GM23338 (cell line): ENCODE data around the gene TAF13.

Experiments
- CREB1 ChIP-seq: fragments of 250-450 bp; sonication (Bioruptor Pico); IDR thresholded peaks from 2 replicates; pipeline ENCODE4 v1.5.0; 2020; ENCODE audit warnings: low read depth, mild to moderate bottlenecking, moderate library complexity
- EZH2 ChIP-seq: fragments of 200-600 bp; sonication (generic); IDR thresholded peaks from one replicate; pipeline ENCODE4 v1.8.0; 2017; ENCODE audit warnings: antibody characterized with exemption, mild to moderate bottlenecking, low read depth; ENCODE audit not compliant: unreplicated experiment
- EZH2phosphoT487 ChIP-seq: fragments of 200-600 bp; sonication (generic); IDR thresholded peaks from one replicate; pipeline ENCODE4 v1.8.1; 2018; ENCODE audit warnings: antibody characterized with exemption; ENCODE audit not compliant: unreplicated experiment
- POLR2AphosphoS5 ChIP-seq: IDR thresholded peaks from 2 replicates; pipeline ENCODE4 v1.6.1; 2016; ENCODE audit warnings: antibody characterized with exemption, low read depth
- TF ChIP-seq, protein P1 (sequence below), 2 experiments: fragments of 200-600 bp in 1 of 2; sonication (generic) in 1 of 2; conservative IDR thresholded peaks; 2 replicates each; pipeline versions ENCODE4 v1.5.1 to v1.6.1; 2016 to 2017; ENCODE audit warnings: antibody characterized with exemption in 2 of 2, low read depth in 2 of 2, mild to moderate bottlenecking in 2 of 2, moderate library complexity in 1 of 2
- TF ChIP-seq, protein P2 (sequence below): IDR thresholded peaks from 2 replicates; pipeline ENCODE4 v1.6.1; 2016; ENCODE audit warnings: antibody characterized with exemption
- TF ChIP-seq, protein P3 (sequence below): IDR thresholded peaks from one replicate; pipeline ENCODE4 v1.6.1; 2018; ENCODE audit warnings: antibody characterized with exemption; ENCODE audit not compliant: unreplicated experiment

DNA sequence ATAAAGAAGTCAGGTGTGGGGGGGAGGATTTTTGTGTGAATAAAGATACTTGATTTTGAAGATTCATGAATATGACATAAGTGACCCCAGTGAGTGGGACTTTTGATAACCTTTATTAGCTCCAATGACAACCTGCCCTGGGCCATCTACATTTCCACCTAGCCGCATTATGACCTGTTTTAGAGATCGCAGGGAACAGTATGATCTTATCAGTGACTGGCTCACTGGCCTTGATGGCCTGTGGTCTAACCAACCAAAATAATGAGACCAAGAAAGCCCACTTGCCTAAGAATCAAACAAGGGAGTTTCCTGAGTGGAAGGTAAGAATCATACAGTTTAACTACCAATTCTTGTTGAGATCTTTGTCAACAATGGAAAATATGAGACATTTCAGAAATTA is 39.9 kb upstream of the TAF13 start:
- TF ChIP-seq, protein P1, sequence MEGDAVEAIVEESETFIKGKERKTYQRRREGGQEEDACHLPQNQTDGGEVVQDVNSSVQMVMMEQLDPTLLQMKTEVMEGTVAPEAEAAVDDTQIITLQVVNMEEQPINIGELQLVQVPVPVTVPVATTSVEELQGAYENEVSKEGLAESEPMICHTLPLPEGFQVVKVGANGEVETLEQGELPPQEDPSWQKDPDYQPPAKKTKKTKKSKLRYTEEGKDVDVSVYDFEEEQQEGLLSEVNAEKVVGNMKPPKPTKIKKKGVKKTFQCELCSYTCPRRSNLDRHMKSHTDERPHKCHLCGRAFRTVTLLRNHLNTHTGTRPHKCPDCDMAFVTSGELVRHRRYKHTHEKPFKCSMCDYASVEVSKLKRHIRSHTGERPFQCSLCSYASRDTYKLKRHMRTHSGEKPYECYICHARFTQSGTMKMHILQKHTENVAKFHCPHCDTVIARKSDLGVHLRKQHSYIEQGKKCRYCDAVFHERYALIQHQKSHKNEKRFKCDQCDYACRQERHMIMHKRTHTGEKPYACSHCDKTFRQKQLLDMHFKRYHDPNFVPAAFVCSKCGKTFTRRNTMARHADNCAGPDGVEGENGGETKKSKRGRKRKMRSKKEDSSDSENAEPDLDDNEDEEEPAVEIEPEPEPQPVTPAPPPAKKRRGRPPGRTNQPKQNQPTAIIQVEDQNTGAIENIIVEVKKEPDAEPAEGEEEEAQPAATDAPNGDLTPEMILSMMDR (conservative IDR thresholded peaks at IDR 0.05; ENCODE audit: low read depth in 2 of 2), result no peak
- no peak for TF ChIP-seq POLR2AphosphoS5
- no peak for TF ChIP-seq EZH2
- TF ChIP-seq, protein P2, sequence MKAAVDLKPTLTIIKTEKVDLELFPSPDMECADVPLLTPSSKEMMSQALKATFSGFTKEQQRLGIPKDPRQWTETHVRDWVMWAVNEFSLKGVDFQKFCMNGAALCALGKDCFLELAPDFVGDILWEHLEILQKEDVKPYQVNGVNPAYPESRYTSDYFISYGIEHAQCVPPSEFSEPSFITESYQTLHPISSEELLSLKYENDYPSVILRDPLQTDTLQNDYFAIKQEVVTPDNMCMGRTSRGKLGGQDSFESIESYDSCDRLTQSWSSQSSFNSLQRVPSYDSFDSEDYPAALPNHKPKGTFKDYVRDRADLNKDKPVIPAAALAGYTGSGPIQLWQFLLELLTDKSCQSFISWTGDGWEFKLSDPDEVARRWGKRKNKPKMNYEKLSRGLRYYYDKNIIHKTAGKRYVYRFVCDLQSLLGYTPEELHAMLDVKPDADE, result no peak
- TF ChIP-seq EZH2phosphoT487, result no peak
- TF ChIP-seq, protein P3, sequence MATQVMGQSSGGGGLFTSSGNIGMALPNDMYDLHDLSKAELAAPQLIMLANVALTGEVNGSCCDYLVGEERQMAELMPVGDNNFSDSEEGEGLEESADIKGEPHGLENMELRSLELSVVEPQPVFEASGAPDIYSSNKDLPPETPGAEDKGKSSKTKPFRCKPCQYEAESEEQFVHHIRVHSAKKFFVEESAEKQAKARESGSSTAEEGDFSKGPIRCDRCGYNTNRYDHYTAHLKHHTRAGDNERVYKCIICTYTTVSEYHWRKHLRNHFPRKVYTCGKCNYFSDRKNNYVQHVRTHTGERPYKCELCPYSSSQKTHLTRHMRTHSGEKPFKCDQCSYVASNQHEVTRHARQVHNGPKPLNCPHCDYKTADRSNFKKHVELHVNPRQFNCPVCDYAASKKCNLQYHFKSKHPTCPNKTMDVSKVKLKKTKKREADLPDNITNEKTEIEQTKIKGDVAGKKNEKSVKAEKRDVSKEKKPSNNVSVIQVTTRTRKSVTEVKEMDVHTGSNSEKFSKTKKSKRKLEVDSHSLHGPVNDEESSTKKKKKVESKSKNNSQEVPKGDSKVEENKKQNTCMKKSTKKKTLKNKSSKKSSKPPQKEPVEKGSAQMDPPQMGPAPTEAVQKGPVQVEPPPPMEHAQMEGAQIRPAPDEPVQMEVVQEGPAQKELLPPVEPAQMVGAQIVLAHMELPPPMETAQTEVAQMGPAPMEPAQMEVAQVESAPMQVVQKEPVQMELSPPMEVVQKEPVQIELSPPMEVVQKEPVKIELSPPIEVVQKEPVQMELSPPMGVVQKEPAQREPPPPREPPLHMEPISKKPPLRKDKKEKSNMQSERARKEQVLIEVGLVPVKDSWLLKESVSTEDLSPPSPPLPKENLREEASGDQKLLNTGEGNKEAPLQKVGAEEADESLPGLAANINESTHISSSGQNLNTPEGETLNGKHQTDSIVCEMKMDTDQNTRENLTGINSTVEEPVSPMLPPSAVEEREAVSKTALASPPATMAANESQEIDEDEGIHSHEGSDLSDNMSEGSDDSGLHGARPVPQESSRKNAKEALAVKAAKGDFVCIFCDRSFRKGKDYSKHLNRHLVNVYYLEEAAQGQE, result no peak
- TF ChIP-seq CREB1 (CRISPR knock-in tag), result no peak
